ENCODE results near the gene ANKRD28. TPM values are rescaled to one million over a fixed set of nuclear protein-coding genes. Genes with fewer than 3 reads are reported as not detected.
"Not testable (repeated sequence)": the region's sequence is repeated elsewhere in the genome, so short reads cannot be mapped to it uniquely, and the experiment has no call there.

ANKRD28 gene
- total RNA-seq, 6 experiments from 2014 or later = 80.4 to 96.3 (median 90.4) TPM

- H3K9me3 Mint-ChIP-seq = no peaks in the 10 kb centered on the region
- no peaks in the 10 kb centered on the region for H3K36me3 Mint-ChIP-seq (ENCODE audit: low read depth)
- H3K27ac Mint-ChIP-seq = no peak overlapping the region
- H3K4me1 Mint-ChIP-seq (ENCODE audit: low read depth) = peaks cover 76% of the 10 kb centered on the region
- TF ChIP-seq, protein P1, sequence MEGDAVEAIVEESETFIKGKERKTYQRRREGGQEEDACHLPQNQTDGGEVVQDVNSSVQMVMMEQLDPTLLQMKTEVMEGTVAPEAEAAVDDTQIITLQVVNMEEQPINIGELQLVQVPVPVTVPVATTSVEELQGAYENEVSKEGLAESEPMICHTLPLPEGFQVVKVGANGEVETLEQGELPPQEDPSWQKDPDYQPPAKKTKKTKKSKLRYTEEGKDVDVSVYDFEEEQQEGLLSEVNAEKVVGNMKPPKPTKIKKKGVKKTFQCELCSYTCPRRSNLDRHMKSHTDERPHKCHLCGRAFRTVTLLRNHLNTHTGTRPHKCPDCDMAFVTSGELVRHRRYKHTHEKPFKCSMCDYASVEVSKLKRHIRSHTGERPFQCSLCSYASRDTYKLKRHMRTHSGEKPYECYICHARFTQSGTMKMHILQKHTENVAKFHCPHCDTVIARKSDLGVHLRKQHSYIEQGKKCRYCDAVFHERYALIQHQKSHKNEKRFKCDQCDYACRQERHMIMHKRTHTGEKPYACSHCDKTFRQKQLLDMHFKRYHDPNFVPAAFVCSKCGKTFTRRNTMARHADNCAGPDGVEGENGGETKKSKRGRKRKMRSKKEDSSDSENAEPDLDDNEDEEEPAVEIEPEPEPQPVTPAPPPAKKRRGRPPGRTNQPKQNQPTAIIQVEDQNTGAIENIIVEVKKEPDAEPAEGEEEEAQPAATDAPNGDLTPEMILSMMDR (IDR thresholded peaks at IDR 0.05) = no peak
- peaks cover 2% of the 10 kb centered on the region; the same call in 1 of the 2 replicates for H3K27me3 Mint-ChIP-seq (ENCODE audit: insufficient read depth)
- H3K4me3 Mint-ChIP-seq = no peak overlapping the region
- no peak for DNase-seq
Observed at GRCh38 chr3:15819576-15819975, 21.8 kb upstream of the ANKRD28 start.

DNA sequence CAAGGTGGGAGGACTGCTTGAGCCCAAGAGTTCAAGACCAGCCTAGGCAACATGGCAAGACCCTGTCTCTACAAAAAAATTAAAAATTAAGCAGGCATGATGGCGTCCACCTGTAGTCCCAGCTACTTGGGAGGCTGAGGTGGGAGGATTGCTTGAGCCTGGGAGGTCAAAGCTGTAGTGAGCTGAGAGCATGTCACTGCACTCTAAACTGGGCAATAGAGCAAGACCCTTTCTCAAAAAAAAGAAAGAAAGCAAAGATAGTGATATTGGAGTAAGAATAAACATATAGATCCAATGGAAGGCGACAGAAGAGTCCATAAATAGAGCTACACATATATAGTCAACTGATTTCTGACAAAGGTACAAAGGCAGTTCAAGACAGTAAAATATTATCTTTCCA lies 21.3 kb upstream of the ANKRD28 start:
- no peaks in the 10 kb centered on the region for H3K27me3 Mint-ChIP-seq (ENCODE audit: insufficient read depth)
- no peak overlapping the region for H3K4me3 Mint-ChIP-seq
- peaks cover 76% of the 10 kb centered on the region for H3K4me1 Mint-ChIP-seq (ENCODE audit: low read depth)
- no peak for DNase-seq
- H3K27ac Mint-ChIP-seq = no peak overlapping the region
- TF ChIP-seq, protein P1 (IDR thresholded peaks at IDR 0.05) = no peak
- no peaks in the 10 kb centered on the region for H3K9me3 Mint-ChIP-seq
- no peaks in the 10 kb centered on the region for H3K36me3 Mint-ChIP-seq (ENCODE audit: low read depth)

DNA sequence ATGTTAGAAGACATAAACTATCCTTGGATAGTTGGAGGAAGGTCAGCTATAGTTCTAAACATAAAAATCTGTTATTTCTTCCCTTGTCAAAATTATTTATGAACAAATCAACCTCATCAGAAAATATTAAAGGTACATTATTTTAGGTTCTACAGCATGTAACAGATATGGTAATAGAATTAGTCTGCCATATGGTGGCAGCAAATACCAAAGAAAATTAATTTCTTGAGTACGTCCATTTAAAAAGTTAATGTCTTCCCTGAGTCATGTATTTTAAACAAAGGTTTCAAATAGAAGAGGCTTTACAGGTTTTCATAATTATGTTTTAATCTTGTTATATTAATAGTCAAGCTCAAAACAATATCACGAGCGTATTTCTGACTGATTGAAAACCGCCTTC lies 17.9 kb upstream of the ANKRD28 start:
- DNase-seq = peak; percentile 83
- peak overlapping the region; percentile 69 for H3K27ac Mint-ChIP-seq

GRCh38 chr3:15813079-15813478 lies 15.3 kb upstream of the ANKRD28 start:
- not testable (repeated sequence) for H3K27me3 Mint-ChIP-seq (ENCODE audit: insufficient read depth); H3K4me3 Mint-ChIP-seq; H3K9me3 Mint-ChIP-seq; DNase-seq; H3K36me3 Mint-ChIP-seq (ENCODE audit: low read depth); H3K27ac Mint-ChIP-seq
- H3K4me1 Mint-ChIP-seq (ENCODE audit: low read depth) = peaks cover 48% of the 10 kb centered on the region

More for the DNA sequence above, 17.9 kb upstream of the ANKRD28 start:
- Mint-ChIP-seq H3K4me1 (ENCODE audit: low read depth) (peaks cover 57% of the 10 kb centered on the region), H3K9me3 (no peaks in the 10 kb centered on the region), H3K4me3 (no peak overlapping the region), H3K36me3 (ENCODE audit: low read depth) (no peaks in the 10 kb centered on the region), H3K27me3 (ENCODE audit: insufficient read depth) (no peaks in the 10 kb centered on the region)
- TF ChIP-seq, protein P1 (IDR thresholded peaks at IDR 0.05) = peak; percentile 79

- TF ChIP-seq, protein P1 (IDR thresholded peaks at IDR 0.05) = peak; percentile 85
- Mint-ChIP-seq H3K9me3 (no peaks in the 10 kb centered on the region), H3K27me3 (ENCODE audit: insufficient read depth) (no peaks in the 10 kb centered on the region), H3K27ac (no peak overlapping the region), H3K36me3 (ENCODE audit: low read depth) (peaks cover 4% of the 10 kb centered on the region; the same call in 1 of the 2 replicates), H3K4me3 (no peak overlapping the region), H3K4me1 (ENCODE audit: low read depth) (peaks cover 44% of the 10 kb centered on the region)
- DNase-seq = peak; percentile 32
Observed at GRCh38 chr3:15812183-15812582, 14.4 kb upstream of the ANKRD28 start.

- H3K4me3 Mint-ChIP-seq = no peak overlapping the region
- no peaks in the 10 kb centered on the region for H3K9me3 Mint-ChIP-seq
- TF ChIP-seq, protein P1 (IDR thresholded peaks at IDR 0.05) = no peak
- peaks cover 43% of the 10 kb centered on the region for H3K4me1 Mint-ChIP-seq (ENCODE audit: low read depth)
- peaks cover 4% of the 10 kb centered on the region; the same call in 1 of the 2 replicates for H3K36me3 Mint-ChIP-seq (ENCODE audit: low read depth)
- H3K27ac Mint-ChIP-seq = peak overlapping the region; percentile 55; the same call in 1 of the 2 replicates
- no peak for DNase-seq
- no peaks in the 10 kb centered on the region for H3K27me3 Mint-ChIP-seq (ENCODE audit: insufficient read depth)
Observed at GRCh38 chr3:15810702-15811101, 12.9 kb upstream of the ANKRD28 start.

Measured in HFFc6 (cell line).